HG03521 (cell line): ENCODE data around the gene SMAP2.
A peak's percentile ranks its signal among the peaks of the same experiment; 100 is the strongest.

Experiments used
- ATAC-seq: cut with Tn5 transposase; IDR thresholded peaks from one replicate; pipeline ENCODE4 v1.9.1; 2021; ENCODE audit warnings: mild to moderate bottlenecking, moderate library complexity; ENCODE audit not compliant: unreplicated experiment

SMAP2 gene

DNA sequence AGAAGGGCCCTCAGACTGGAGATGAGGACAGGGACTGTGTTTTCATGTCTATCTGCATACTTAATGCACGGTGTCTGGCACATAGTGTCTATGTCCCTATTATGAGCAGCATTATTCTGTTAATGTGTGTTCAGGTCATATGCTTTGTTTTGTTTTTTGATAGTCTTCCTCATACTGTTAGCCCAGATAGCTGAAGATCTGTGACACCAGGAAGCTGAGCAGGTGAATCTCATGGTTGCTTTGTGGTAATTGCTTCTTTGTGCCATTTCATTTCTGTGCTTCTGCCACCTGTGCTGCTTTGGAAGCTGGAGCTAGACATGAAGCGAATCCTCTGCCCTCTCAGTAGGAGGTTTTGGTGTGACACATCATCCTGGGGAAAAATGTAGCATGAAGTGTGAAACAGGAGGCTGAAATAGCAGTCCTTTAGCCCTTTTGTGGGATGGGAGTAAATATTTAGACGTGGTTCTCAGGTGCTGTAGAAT, 15.8 kb downstream of the SMAP2 start:
- no peak for ATAC-seq

DNA sequence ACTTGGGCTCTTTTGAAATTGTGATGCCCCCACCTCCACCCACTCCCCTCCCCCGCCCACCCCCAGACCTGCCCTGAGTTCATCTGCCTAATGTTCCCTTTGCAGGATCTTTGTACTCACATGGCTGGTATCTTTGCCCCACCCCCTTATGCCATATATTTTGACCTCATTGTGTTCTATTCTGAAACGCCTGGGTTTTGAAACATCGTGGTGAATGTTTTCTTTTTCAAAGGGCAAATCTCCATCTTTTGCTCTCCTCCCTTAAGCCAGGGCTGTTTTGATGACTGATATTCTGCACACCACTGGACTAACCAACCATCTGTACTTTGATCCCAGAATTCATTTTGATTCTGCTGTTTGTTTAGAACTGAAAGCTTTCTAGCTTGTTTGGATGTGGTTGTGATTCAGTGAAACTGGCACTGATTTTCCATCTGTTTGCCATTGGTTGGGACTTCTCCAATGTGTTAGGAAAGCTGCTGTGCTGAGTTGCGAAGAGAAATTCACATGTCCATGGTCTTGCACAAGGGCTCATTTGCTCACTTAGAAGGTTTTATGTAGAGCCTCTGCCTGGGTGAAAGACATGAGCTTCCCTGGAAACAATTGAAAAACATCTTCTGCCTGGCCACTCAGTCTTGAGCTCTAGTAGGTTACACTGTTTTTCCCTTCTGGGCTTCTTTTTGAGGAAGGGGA, 16.5 kb downstream of the SMAP2 start:
- ATAC-seq, result no peak

DNA sequence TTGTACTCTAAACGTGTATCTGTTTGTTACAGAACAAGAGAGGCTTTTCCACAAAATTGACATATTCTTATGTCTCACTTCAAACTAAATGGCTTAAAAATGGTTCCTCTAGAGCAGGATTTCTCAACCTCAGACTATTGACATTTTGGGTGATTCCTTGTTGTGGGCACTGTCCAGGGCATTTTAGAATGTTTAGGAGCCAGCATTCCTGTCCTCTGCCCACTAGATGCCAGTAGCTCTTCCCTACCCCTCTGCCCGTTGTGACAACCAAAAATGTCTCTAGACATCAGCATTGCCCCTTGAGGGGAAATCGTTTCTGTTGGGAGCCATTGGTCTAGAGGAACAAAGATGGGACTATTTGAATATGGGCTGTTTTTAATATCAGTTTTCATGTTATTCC, 17.3 kb downstream of the SMAP2 start:
- ATAC-seq, result no peak

DNA sequence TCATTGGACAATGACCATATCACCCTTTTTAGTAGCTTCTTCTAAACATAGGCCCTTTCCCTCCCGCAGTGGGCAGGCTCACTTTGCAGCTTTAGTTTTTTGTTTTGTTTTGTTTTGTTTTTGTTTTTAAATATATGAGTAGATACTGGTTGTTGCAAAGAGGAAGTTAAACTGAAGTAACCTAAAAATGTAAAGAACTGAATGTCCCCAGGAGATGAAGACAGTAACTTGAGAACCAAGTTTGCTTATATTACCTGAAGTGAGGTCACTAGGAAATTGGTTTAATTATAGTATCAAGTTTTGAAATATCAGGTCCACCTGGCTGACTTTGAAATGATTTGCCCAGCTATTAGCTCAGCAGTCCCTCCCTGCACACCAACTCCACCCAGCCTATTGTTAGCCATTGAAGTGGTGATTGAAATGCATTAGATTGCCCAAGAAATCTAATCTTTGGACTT, 18.2 kb downstream of the SMAP2 start:
- ATAC-seq, result no peak

DNA sequence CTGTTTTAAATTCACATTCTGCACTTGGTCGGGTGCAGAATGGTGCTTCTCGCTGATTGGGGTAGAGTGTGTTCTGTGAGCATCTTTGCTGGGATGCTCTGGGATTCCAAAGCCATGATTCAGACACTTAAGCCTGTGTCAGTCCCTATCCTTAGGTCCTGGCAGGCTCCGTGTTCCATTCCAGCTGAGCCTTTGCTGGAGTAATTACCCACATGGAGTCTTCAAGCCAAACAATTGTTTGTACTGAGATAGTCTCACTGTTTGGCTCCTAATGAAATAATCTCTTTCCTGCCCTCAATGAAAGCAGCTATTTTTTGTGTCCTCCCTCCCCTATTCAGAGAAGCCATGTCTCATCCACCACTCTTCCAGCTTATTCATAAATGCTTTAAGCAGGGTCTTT, 18.7 kb downstream of the SMAP2 start:
- ATAC-seq, result no peak

DNA sequence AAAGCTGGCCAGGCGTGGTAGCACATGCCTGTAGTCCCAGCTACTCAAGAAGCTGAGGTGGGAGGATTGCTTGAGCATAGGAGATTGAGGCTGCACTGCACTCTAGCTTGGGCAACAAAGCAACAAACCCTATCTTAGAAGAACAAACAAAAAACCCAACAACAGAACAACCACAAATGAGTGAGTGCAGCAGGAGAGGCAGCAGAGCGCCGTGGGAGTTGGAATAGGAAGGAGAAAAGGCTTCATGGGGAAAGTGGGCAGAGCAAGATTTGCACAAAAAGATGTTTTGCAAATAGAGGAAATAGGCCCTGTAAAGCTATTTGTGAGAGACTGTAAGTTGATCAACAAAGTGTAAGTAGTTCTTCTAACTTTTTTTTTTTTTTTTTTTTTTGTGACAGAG, 19.6 kb downstream of the SMAP2 start:
- no peak for ATAC-seq

DNA sequence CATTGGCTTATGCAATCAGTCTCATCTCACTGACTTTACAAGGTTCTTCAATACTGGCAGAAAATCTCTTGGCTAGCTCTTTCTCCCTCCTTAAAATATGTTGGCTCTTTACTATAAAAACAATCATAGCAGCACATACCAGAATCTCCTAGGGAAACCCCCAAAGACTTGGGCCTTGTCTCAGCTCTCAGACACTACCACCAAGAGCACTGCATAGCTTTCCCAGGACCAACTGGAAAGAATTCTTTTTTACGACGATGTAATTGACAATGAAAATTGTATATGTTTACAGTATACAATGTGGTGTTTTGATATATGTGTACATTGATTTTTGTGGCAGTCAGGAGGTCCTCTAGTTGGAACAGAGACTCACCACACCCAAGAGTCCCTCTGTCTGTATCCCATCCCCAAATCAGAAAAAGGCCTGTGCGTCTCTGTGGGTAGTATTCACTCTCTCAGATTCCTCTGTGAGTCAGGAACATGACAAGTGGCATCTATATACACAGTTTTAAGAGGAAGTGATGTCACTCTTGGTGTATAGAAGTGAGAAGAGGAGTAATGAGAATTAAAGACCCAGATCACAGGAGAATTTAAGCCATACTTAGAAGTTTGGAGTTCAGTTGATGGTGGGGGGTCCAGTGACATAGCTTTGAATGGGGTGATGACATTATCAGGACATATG, 21.1 kb downstream of the SMAP2 start:
- no peak for ATAC-seq

DNA sequence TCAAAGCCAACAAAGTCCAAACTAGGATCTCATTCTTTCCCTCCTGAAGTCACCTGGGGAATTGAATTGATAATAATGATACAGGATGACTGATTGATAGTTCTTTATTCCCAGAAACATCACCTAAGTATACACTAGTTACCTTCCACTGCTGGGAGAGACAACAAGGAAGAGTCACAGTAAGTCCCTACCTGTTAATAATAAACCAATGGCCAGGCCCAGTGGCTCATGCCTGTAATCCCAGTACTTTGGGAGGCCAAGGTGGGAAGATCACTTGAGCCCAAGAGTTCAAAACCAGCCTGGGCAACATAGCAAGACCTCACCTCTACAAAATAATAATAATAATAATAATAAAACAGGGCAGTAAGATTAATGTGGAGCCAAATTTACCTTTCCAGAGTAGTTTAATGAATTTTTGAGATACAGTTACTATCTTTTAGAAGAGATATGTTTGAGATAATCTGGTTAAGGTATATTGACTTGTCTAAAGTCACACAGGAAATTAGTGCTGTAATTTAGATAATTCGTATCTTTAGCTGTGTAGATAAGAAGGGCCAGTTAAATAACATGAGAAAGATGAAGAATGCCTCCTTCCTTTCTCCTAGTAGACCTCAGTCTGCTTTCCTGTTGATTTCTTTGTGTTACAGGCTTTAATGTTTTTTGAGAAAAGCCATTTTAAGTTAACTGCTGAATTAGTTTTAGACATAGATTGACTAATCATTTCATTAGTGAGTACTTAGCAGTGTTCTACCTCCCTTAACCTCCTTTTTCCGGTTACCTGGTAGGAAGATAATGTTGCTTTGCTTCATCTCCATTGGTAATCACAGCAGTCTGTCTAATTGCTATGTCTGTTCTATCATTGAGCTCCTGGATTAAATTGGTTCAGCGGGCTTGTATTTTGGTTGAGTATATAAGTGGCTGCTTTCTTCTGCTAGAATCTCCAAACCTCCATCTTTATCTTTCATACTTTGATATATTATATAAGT, 22.0 kb downstream of the SMAP2 start:
- no peak for ATAC-seq

DNA sequence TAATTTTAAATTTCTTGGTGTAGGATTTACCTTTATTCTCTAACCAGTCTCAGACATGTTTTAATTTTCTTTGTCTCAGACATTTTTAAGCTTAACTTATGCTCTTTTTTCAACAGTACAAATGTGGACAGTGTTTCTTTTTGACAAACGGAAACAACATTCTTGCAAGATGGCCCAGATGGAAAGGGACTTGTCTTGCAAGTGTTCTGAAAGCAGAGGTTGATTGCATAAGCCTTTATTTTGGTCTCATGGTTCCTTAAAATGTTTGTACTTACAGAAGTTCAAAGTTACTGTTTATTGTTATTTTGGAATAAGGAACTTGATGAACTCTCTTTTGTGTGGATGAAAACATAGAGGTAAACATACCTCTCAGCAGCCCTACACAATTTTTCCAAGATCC, 22.9 kb downstream of the SMAP2 start:
- no peak for ATAC-seq

DNA sequence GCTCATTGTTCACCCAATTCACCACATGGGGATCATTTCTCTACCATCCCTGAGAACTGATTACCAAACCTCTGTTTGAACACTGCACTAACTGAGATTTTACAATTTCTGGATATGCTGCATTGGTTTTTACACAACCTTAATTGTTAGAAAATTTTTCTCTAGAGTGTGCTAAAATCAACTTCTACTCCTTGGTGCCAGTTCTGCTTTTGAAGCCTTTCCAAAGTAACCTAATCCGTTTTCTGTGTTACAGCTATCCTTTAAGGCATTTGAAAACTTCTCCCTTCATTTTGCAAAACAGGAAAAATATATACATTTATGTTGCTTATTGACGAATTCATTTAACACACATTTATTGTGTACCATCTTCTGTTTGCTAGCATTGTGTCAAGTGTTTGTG, 23.7 kb downstream of the SMAP2 start:
- no peak for ATAC-seq

DNA sequence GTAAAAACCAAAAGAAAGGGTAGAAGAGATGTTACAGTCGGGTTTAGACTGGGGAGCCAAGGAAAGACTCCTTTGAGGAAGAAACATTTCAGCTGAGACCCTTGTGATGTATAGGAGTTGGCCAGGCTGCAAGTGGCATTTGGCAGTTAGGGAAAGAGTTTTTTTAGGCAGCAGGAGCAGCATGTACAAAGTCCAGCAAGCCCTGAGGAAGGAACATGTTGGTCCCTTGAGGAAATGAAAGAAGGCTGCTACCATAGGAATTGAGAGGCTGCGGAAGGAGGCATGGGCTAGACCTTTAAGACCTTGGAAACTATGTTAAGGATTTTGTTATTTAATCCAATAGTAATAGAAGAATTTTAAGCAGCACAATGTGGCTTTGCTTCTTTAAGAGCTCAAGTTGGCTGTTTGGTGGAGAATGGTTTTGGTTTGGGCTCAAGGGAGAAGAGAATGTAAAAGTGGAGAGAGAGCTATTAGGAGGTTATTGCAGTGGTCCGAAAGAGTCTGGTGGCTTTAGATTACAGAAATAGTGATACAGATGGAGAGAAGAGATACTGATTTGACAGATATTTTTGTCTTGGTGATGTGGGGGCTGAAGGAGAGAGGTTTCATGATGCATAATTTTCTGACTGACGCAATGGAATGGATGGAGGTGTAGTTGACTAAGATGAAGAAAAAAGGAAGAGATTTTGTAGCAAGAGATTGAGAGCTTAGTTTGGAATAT, 26.6 kb downstream of the SMAP2 start:
- ATAC-seq, result peak; percentile 45

DNA sequence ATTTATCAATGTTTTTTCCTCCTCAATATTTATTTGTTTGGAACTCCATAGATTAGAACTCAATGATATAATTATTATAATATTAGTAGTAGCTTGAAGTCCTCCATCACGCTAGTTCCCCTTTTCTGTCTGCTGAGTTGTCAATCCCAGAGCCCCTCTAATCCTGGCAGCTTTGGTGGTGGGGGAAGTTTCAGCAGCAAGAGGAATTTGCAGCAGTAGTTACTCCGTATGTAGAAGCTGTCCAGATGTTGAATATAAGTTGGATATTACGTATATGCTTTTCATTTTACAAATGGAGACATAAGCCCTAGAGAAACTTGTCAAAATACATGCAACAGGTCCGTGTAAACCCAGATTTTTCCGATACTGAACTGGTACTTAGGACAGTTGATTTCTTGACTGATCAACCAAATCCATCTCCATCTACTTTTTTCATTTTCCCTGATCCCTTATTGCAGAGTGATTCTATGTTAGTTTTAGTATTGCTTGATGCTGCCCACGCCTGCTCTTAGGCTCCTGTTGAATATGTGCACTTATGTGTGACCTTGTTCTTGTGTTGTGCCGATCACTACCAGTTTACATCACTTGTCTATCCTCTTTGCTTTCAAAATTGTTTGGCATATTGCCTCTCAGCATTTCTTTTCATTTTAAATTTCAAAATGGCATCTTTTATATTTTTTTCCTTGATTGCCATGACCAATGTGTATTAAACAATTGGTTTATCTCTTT, 28.1 kb downstream of the SMAP2 start:
- ATAC-seq, result no peak

DNA sequence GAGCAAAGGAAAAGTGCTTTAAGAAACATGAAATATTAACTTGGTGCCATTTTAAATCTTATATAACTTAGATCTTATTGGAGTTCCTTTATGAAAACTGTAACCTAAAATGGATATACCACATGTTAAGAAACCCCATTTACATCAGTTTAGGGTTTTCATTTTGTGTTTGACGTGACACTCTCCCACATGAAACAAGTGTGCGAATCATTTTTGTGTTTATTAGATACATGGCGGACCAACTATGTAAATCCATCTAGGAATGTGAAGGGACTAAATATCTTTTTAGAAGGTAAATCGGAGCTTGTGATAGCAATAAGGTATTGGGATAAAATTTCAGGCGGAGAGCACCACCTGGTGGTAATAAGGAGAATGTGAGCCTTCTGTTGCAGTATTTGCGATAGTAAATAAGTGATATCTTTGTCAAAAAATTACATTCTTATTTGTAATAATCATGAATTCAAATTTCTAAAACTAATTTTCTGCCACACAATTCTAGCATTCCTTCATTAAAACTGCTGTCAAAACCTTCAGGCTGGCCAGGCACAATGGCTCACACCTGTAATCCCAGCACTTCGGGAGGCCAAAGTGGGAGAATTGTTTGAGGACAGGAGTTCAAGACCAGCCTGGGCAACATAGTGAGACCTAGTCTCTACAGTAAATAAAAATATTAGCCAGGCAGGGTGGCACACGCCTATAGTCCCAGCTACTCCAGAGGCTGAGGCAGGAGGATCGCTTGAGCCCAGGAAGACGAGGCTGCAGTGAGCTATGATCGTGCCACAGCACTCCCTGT, 31.3 kb downstream of the SMAP2 start:
- no peak for ATAC-seq

DNA sequence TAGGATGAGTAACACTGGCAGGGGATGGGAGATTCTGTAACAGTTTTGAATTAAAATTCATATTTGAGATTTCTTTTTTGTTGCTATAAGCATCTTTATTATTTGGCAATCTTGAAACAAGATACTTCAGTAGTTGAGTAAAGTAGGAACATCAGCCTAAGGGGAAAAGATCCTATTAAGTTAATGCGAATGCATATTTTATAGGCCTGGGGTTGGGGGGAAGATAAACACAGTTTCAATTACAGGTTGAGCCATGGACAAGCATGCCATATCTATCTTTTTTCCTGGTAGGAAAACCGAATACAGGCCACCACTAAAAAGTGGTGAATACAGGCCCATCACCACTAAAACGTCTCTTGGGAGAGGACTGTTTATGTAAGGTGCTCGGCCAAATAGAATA, 32.3 kb downstream of the SMAP2 start:
- no peak for ATAC-seq

DNA sequence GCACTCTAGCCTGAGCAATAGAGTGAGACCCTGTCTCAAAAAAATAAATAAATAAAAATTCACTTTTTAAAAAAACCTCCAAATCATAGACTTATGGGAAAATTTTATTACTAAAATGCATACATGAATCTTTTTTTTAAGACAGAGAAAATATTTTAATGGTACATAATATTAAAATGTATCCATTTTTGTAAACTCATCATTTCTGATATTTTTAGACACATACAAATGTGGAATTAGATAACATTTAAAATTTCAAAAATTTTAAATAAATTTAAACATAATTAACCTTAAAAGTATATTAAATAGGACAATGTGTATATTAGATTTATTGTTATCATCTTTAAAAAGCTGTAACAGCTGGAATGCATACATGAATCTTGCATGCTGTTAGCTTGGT, 33.9 kb downstream of the SMAP2 start:
- ATAC-seq, result no peak

DNA sequence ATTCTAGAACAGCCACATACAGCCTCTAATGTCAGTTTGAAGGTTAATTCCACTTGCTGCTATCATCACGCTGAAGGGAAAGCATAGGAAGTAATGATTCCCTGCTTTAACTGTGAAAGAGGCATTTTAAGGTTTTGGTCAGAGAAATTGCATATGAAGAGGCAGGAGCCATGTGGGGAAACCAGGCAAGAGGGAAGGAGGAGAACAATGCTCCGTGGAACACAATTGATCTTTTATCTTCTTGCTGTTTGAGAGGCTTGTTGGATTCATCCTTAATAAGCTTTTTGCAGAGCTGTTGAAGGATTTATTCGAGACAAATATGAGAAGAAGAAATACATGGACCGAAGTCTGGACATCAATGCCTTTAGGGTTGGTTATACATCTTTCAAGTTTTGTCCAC, 35.9 kb downstream of the SMAP2 start:
- no peak for ATAC-seq

DNA sequence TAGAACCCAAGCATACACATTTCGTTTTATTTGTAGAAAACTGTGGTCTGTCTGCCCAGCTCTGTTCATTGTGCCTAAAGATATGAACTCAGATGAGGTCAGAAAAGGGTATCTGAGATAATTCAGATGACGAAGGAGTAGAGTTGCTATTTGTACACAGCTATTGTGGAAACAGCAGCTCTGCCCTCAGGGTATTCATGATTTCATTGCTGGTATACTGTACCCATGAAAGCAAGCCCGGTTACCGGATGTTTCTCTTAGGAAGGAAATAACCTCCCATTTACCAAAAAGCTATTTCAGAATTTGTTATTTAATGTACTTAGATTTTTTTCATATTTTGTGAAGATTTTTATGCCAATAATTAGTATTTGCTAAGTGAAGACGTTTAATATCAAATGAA, 37.8 kb downstream of the SMAP2 start:
- no peak for ATAC-seq

DNA sequence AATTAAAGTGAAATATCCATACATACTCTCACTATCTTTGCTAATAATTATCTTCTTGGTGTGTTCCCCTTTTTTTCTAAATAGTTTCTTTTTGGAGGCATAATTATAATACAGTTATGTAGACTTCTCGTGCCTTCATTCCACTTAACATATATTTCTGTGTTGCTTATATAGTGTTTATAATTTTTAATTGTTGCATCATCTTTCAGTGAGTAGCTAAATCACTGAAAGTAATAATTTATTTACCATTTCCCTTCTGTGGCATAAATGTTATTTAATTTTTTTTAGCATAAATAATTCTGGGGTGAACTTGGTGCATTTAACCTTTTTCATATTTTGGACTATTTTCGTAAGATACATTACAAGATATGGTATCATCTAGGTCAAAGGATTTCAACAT, 38.3 kb downstream of the SMAP2 start:
- ATAC-seq, result no peak

DNA sequence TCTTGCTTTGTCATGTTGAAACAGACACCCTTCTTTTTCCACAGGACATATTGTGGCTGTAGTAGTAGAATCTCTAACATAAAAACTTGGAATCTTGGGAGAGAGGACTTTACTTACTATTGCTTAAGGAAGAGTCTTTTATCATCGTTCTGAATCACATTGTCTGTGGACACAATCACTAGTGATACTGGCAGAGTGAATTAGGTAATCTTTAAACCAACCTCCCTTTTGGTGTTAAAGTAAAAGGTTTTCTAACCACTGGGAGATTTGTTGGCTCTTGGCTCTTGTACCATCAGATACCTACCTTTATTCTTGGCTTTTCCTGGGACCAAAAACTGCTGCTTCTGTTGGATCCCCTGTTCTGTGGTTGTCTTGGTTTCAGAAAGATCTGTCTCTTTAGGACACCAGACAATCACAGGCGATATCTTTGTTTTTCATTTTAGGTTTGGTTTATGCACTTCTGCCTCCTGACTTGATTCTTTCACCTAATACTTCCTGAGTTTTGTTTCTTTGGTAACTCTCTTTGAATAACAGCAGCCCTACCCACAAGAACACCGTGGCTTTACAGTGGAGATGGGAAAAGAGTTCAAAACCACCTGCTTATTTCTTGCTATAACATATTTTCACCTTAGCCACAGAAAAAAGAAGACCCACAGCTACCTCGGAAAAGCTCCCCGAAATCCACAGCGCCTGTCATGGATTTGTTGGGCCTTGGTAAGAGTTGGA, 40.2 kb downstream of the SMAP2 start:
- ATAC-seq, result no peak
